Measurements from ENCODE around the gene RPUSD2.
"Not testable (repeated sequence)": the region's sequence is repeated elsewhere in the genome, so short reads cannot be mapped to it uniquely, and the experiment has no call there.

Gene RPUSD2

GRCh38 chr15:40565333-40566238 lies 3.5 kb upstream of the RPUSD2 start:
- no peak for DNase-seq

GRCh38 chr15:40567111-40567510 lies 2.0 kb upstream of the RPUSD2 start:
- DNase-seq = peak; percentile 45

DNA sequence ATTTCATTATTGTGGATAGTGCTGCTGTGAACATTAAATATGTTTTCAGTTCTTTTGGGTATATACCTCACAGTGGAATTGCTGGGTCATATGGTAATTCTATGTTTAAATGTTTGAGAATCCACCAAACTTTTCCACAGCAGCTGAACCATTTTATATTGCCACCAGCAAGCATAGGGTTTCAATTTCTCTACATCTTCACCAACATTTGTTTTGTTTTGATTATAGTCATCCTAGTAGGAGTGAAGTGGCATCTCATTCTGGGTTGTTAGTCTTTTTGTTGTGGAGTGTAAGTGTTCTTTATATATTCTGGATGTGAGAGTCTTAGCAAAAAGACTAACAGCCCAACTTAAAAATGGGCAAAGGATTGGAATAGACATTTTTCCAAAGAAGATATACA lies 6.0 kb downstream of the RPUSD2 start:
- DNase-seq = no peak

DNA sequence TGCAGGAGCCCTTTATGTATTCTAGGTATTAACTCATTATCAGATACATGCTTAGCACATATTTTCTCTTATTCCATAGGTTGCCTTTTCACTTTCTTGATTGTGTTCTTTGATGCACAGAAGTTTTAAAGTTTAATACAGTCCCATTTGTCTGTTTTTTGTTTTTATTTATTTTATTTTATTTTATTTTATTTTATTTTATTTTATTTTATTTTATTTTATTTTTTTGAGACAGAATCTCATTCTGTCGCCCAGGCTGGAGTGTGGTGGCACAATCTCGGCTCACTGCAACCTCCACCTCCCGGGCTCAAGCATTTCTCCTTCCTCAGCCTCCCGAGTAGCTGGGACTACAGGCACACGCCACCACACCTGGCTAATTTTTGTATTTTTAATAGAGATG lies 7.8 kb downstream of the RPUSD2 start:
- DNase-seq = not testable (repeated sequence)

- no peak for DNase-seq
Measured at GRCh38 chr15:40578892-40579291, 9.8 kb downstream of the RPUSD2 start.

GRCh38 chr15:40581796-40582195 lies 12.7 kb downstream of the RPUSD2 start:
- not testable (repeated sequence) for DNase-seq

DNA sequence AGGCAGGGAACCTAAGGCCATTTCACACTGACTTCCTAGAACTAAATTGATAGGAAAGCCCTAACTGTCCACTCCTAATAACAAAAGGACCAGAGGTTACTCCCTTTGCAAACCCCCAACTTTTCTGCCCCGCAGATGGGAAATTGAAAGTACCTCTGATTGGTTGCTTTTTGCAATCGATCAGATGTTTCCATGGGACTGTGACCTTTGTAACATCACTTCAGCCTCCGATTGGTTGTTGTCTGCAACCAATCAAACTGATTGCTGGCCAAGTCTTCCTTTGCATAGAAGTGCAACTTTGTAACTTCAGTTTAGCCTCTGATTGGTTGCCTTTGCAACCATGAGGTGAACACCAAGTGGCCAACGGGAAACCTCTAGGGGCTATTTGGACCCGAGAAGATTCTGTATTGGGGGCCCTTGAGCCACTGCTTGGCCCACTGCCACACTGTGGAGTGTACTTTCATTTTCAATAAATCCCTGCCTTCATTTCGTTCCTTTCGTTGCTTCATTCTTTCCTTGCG lies 13.7 kb downstream of the RPUSD2 start:
- DNase-seq = peak; percentile 36

DNA sequence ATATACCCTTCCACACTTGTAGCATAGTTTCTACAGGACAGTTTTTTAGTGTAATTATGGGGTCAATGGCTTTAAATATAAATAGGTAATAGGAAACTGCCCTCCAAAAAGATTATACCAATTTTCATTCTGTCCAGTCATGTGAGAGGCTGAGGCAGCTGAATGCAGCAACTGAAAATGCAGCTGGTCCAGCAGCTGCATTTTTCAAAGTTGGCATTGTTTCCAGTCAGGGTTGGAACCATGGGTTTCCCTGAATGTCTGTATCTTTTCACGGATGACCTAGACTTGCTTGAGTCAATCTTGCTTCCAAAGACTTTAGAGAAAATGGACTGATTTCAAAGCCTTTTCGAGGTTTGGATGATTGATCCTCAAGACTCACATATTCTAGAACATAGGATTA lies 15.1 kb downstream of the RPUSD2 start:
- no peak for DNase-seq

GRCh38 chr15:40590667-40591050 lies 21.6 kb downstream of the RPUSD2 start:
- no peak for DNase-seq

DNA sequence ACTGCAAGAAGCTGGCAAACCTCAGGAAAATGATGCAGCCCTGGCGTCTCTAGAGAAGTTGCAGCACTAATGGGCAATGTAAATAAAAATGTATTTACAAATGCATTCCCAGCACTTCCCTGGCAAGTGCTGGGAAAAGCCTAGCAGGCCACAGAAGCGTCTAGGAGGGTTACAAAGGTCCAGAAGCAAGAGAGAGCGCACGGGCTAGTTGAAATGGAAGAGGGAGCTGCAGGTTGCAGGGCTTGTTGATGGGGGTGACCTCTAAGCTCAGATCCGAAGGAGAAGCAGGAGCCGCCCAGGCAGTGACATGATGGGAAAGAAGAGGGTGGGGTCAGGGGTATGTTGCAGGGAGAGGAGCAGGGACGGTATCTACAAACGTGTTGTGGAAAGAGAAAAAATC lies 22.3 kb downstream of the RPUSD2 start:
- DNase-seq = no peak

DNA sequence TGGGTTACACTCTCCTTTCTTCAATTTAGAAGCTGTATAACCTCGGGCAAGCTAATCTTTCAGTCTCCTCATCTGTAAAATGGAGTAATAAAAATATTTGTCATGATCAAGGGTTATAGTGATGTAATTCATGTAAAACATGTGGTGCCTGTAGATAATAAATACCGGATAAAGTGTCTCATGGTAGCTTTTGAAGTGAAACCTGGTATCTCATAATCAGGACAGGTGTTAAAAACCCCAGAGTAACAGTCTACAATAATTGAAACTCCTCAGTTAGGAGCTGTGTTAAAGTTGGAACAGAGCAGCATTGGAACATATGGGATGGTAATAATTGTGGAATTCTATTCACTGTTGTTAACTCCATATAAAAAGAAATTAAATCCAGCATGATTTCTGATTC lies 24.1 kb downstream of the RPUSD2 start:
- no peak for DNase-seq

- DNase-seq = peak; percentile 93
Measured at GRCh38 chr15:40593588-40594428, 24.7 kb downstream of the RPUSD2 start, which contains the start of gene KNL1. KNL1 (plus strand) TSS chr15:40594249; CDS start chr15:40602932, 8,683 bp downstream.

DNA sequence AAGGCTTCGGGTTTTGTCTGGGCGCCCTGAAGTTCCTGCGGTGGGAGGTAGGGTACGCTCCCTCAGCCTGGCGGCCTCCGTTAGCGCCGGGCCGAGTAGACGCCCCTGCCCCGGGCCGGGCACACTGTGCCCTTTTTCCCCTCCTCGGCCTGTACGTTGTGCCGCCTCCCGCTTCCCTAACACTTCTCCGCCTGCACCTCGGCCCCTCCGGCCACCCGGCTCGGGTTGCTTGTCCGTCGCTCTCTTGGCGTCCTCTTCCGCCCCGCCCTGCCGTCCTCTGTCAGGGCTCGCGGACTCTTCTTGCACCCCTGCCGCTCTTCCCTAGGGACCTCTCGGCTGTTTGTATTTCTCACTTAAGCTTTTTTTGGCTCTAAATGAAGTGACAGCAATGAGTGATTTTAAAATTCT lies 25.3 kb downstream of the RPUSD2 start:
- peak; percentile 67 for DNase-seq

- no peak for DNase-seq
Measured at GRCh38 chr15:40595219-40595618, 26.1 kb downstream of the RPUSD2 start.

- no peak for DNase-seq
Measured at GRCh38 chr15:40595773-40596172, 26.7 kb downstream of the RPUSD2 start.

DNA sequence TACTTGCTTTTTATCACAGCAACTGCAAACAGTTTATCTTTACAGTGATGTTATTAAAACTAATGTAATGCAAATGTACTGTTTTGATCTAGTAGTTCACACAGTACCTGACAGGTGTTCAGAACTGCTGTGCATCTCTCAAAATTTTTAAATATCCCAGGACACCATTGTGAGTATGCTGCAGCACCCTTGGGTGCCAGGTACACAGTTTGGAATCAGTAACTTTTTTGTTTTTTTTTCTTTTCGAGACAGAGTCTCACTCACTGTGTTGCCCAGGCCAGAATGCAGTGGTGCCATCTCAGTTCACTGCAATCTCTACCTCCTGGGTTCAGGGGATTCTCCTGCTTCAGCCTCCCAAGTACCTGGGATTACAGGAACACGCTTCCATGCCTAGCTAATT lies 27.9 kb downstream of the RPUSD2 start:
- DNase-seq = no peak

GRCh38 chr15:40598126-40598525 lies 29.0 kb downstream of the RPUSD2 start:
- peak; percentile 50 for DNase-seq

DNA sequence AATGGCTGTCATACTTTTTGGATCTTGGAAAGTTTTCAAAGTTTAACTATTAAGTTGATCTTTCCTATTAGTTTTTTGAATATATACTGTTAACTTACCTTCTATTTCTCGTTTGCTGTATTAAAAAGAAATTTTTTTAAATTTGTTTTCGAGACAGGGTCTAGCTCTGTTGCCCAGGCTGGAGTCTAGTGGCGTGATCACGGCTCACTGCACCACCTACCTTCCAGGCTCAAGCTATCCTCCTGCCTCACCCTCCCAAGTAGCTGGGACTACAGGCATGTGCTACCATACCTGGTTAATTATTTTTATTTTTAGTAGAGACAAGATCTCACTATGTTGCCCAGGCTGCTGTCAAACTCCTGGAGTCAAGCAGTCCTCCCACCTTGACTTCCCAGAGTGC lies 29.6 kb downstream of the RPUSD2 start:
- DNase-seq = no peak

GRCh38 chr15:40600956-40601355 lies 31.9 kb downstream of the RPUSD2 start:
- no peak for DNase-seq

DNA sequence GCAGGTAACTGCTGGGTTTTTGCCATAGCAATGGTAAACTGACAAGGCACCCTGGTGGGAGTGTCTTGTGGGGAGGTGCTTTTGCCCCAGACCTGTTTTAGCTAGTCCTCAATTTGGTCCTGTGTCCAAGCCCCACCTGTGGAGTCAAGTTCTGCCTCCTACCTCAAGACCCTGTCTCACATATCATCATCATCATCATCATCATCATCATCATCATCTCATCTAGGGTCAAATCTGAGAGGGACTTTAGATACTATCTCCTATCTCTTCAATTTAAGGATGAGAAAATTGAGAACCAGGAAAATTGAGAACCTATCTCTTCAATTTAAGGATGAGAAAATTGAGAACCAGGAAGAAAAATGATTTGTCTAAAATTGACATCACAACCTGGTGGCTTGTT lies 34.8 kb downstream of the RPUSD2 start:
- no peak for DNase-seq

- DNase-seq = no peak
Measured at GRCh38 chr15:40613080-40613479, 44.0 kb downstream of the RPUSD2 start.

DNA sequence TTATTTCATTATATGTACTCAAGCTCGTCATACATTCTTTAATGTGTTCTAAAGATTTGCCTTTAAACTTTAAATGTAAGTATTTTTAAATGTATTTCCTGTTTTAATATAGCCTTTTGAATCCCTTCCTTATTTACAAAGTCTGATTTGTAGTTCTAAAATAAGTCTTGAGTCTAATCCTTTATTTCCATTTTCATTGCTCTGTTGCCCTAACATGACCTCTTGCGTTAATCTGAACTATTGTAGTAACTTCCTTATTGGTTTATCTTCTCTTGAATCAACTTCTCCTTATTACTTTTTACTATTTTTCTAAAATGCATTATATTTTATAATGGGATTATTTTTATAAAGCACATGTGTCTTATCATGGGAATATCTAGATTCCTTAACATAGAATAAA lies 48.9 kb downstream of the RPUSD2 start:
- DNase-seq = no peak

GRCh38 chr15:40618906-40619305 lies 49.8 kb downstream of the RPUSD2 start:
- DNase-seq = no peak

DNA sequence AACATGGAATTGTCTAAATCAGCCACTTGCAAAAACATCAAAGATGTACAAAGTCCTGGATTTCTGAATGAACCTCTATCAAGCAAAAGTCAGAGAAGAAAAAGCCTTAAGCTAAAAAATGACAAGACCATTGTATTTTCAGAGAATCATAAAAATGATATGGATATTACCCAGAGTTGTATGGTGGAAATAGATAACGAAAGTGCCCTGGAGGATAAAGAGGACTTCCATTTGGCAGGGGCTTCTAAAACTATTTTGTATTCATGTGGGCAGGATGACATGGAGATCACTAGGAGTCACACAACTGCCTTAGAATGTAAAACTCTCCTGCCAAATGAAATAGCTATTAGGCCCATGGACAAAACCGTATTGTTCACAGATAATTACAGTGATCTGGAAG lies 54.3 kb downstream of the RPUSD2 start:
- no peak for DNase-seq
